GM12878 (cell line): ENCODE results near the gene PTRH2.

Experiments
- SP1 ChIP-seq: IDR thresholded peaks from one replicate; pipeline ENCODE4 v1.6.1; 2011; ENCODE audit warnings: low read depth, low read length
- TBL1XR1 ChIP-seq: IDR thresholded peaks from 2 replicates; pipeline ENCODE4 v1.6.1; 2012; ENCODE audit warnings: low read depth, low read length, improper control_type of control experiment

- TF ChIP-seq SP1 (no peak), TBL1XR1 (no peak)
Measured at GRCh38 chr17:59666235-59666634, 41.0 kb downstream of the PTRH2 start.
